Mucosa of rectum (tissue), 2 donors: ENCODE data around the gene GPX4.

ENCODE experiments used
- H3K27ac ChIP-seq, 2 donors: one replicate each; pipeline ENCODE4 v1.7.0; 2013; ENCODE audit warnings: inconsistent platforms in 2 of 2, low read depth in 2 of 2, low read length in 2 of 2
- H3K27me3 ChIP-seq, 2 donors: one replicate each; pipeline ENCODE4 v1.7.0; 2013; ENCODE audit warnings: low read length in 2 of 2; ENCODE audit not compliant: control insufficient read depth in 2 of 2, insufficient read depth in 2 of 2
- H3K36me3 ChIP-seq, 2 donors: one replicate each; pipeline ENCODE4 v1.7.0; 2013; ENCODE audit warnings: low read length in 2 of 2; ENCODE audit not compliant: control insufficient read depth in 2 of 2, insufficient read depth in 2 of 2
- H3K4me1 ChIP-seq, 2 donors: one replicate each; pipeline ENCODE4 v1.7.0; 2013; ENCODE audit warnings: low read length in 2 of 2, mild to moderate bottlenecking in 1 of 2; ENCODE audit not compliant: control insufficient read depth in 2 of 2, insufficient read depth in 2 of 2
- H3K4me3 ChIP-seq, 2 donors: one replicate each; pipeline ENCODE4 v1.7.0; 2013; ENCODE audit warnings: low read length in 2 of 2
- H3K9ac ChIP-seq, 2 donors: one replicate each; pipeline ENCODE4 v1.7.0; 2013; ENCODE audit warnings: low read length in 2 of 2, low read depth in 1 of 2, mild to moderate bottlenecking in 1 of 2
- H3K9me3 ChIP-seq, 2 donors: one replicate each; pipeline ENCODE4 v1.7.0; 2013; ENCODE audit warnings: low read length in 2 of 2; ENCODE audit not compliant: control insufficient read depth in 2 of 2
- donor health status: healthy.
- donor health status: Normal muscosa, but diverticular disease.

The GPX4 gene

GRCh38 chr19:1117654-1118053 is 13.9 kb downstream of the GPX4 start:
- H3K9me3 ChIP-seq, result no peaks in the 10 kb centered on the region
- H3K4me3 ChIP-seq, result no peak overlapping the region
- peaks cover 41 to 51% of the 10 kb centered on the region in 2 donors for H3K36me3 ChIP-seq
- H3K9ac ChIP-seq, result no peak overlapping the region
- H3K27ac ChIP-seq, result no peak overlapping the region
- no peaks in the 10 kb centered on the region for H3K27me3 ChIP-seq
- peaks cover 10 to 14% of the 10 kb centered on the region in 2 donors for H3K4me1 ChIP-seq

GRCh38 chr19:1118999-1119398 is 15.2 kb downstream of the GPX4 start:
- no peaks in the 10 kb centered on the region for H3K9me3 ChIP-seq
- H3K36me3 ChIP-seq, result peaks cover 47 to 56% of the 10 kb centered on the region in 2 donors
- H3K27ac ChIP-seq, result no peak overlapping the region
- no peak overlapping the region for H3K9ac ChIP-seq
- H3K4me3 ChIP-seq, result no peak overlapping the region
- H3K4me1 ChIP-seq, result peaks cover under 1 to 1% of the 10 kb centered on the region in 2 donors
- no peaks in the 10 kb centered on the region for H3K27me3 ChIP-seq

GRCh38 chr19:1119475-1120217 is 15.9 kb downstream of the GPX4 start:
- H3K9me3 ChIP-seq, result no peaks in the 10 kb centered on the region
- no peak overlapping the region for H3K4me3 ChIP-seq
- no peak overlapping the region for H3K9ac ChIP-seq
- peaks cover 44 to 54% of the 10 kb centered on the region in 2 donors for H3K36me3 ChIP-seq
- no peaks in the 10 kb centered on the region for H3K27me3 ChIP-seq
- H3K27ac ChIP-seq, result no peak overlapping the region
- no peaks in the 10 kb centered on the region for H3K4me1 ChIP-seq

- H3K27ac ChIP-seq, result no peak overlapping the region
- no peaks in the 10 kb centered on the region for H3K9me3 ChIP-seq
- H3K36me3 ChIP-seq, result peaks cover 43 to 58% of the 10 kb centered on the region in 2 donors
- H3K9ac ChIP-seq, result no peak overlapping the region
- no peaks in the 10 kb centered on the region for H3K27me3 ChIP-seq
- H3K4me1 ChIP-seq, result no peaks in the 10 kb centered on the region
- H3K4me3 ChIP-seq, result no peak overlapping the region
Observed at GRCh38 chr19:1121395-1121794, 17.6 kb downstream of the GPX4 start.

GRCh38 chr19:1122021-1122971 is 18.5 kb downstream of the GPX4 start:
- Histone ChIP-seq H3K27ac (no peak overlapping the region), H3K4me3 (no peak overlapping the region), H3K9ac (no peak overlapping the region), H3K36me3 (peaks cover 39 to 59% of the 10 kb centered on the region in 2 donors), H3K9me3 (no peaks in the 10 kb centered on the region), H3K4me1 (no peaks in the 10 kb centered on the region), H3K27me3 (no peaks in the 10 kb centered on the region)

- H3K9ac ChIP-seq, result no peak overlapping the region
- no peaks in the 10 kb centered on the region for H3K27me3 ChIP-seq
- no peaks in the 10 kb centered on the region for H3K9me3 ChIP-seq
- no peak overlapping the region for H3K4me3 ChIP-seq
- H3K27ac ChIP-seq, result no peak overlapping the region
- peaks cover 36 to 58% of the 10 kb centered on the region in 2 donors for H3K36me3 ChIP-seq
- H3K4me1 ChIP-seq, result no peaks in the 10 kb centered on the region
Observed at GRCh38 chr19:1122972-1123363, 19.2 kb downstream of the GPX4 start.

GRCh38 chr19:1123381-1123780 is 19.6 kb downstream of the GPX4 start:
- Histone ChIP-seq H3K4me3 (no peak overlapping the region), H3K4me1 (no peaks in the 10 kb centered on the region), H3K27ac (no peak overlapping the region), H3K27me3 (no peaks in the 10 kb centered on the region), H3K9ac (no peak overlapping the region), H3K36me3 (peaks cover 36 to 55% of the 10 kb centered on the region in 2 donors), H3K9me3 (no peaks in the 10 kb centered on the region)

- Histone ChIP-seq H3K9me3 (no peaks in the 10 kb centered on the region), H3K27ac (no peak overlapping the region), H3K27me3 (no peaks in the 10 kb centered on the region), H3K36me3 (peaks cover 34 to 50% of the 10 kb centered on the region in 2 donors), H3K9ac (no peak overlapping the region), H3K4me3 (no peak overlapping the region), H3K4me1 (no peaks in the 10 kb centered on the region)
Observed at GRCh38 chr19:1123885-1124677, 20.3 kb downstream of the GPX4 start.

GRCh38 chr19:1125601-1126467 is 22.0 kb downstream of the GPX4 start:
- no peak overlapping the region for H3K4me3 ChIP-seq
- peaks cover 0 to 6% of the 10 kb centered on the region in 2 donors for H3K4me1 ChIP-seq
- no peak overlapping the region for H3K9ac ChIP-seq
- no peaks in the 10 kb centered on the region for H3K9me3 ChIP-seq
- H3K27me3 ChIP-seq, result no peaks in the 10 kb centered on the region
- no peak overlapping the region for H3K27ac ChIP-seq
- peaks cover 27 to 43% of the 10 kb centered on the region in 2 donors for H3K36me3 ChIP-seq
